GM12878 (cell line): ENCODE measurements around the gene MAIP1. TPM values are rescaled to one million over a fixed set of nuclear protein-coding genes. Genes with fewer than 3 reads are reported as not detected.
A peak's percentile ranks its signal among the peaks of the same experiment; 100 is the strongest.

ENCODE experiments used
- CBX3 ChIP-seq: fragments of 200-600 bp; sonication (generic); IDR thresholded peaks from 2 replicates; pipeline ENCODE4 v1.6.1; 2016; ENCODE audit warnings: low read depth, borderline replicate concordance
- CREM ChIP-seq: IDR thresholded peaks from 2 replicates; pipeline ENCODE4 v1.6.1; 2014; ENCODE audit warnings: antibody characterized with exemption, low read depth
- EZH2 ChIP-seq: IDR thresholded peaks from 2 replicates; pipeline ENCODE4 v1.6.1; 2012; ENCODE audit warnings: low read depth, mild to moderate bottlenecking, control low read depth, inconsistent platforms, low read length, borderline replicate concordance; ENCODE audit not compliant: control insufficient read depth
- HCFC1 ChIP-seq: fragments of 150-350 bp; IDR thresholded peaks from 2 replicates; pipeline ENCODE4 v1.6.1; 2014; ENCODE audit warnings: low read length
- HDAC2 ChIP-seq: fragments of 200-600 bp; sonication (generic); IDR thresholded peaks from 2 replicates; pipeline ENCODE4 v1.6.1; 2017
- NFXL1 ChIP-seq: fragments of 450-650 bp; IDR thresholded peaks from 2 replicates; pipeline ENCODE4 v1.6.1; 2017; ENCODE audit warnings: antibody characterized with exemption, mild to moderate bottlenecking, borderline replicate concordance
- RCOR1 ChIP-seq: conservative IDR thresholded peaks from 2 replicates; pipeline ENCODE4 v1.6.1; 2012; ENCODE audit warnings: low read depth, low read length, improper control_type of control experiment
- SMAD5 ChIP-seq: IDR thresholded peaks from 2 replicates; pipeline ENCODE4 v1.6.1; 2016; ENCODE audit warnings: antibody characterized with exemption, low read depth
- SMARCA5 ChIP-seq: fragments of 450-650 bp; IDR thresholded peaks from 2 replicates; pipeline ENCODE4 v1.6.1; 2017; ENCODE audit warnings: mild to moderate bottlenecking
- SPI1 ChIP-seq: IDR thresholded peaks from 2 replicates; pipeline ENCODE4 v1.6.1; 2011; ENCODE audit warnings: low read depth, mild to moderate bottlenecking, low read length, moderate library complexity, borderline replicate concordance; ENCODE audit not compliant: insufficient read depth
- STAT3 ChIP-seq: IDR thresholded peaks from 2 replicates; pipeline ENCODE4 v1.6.1; 2011; ENCODE audit warnings: low read depth, low read length, improper control_type of control experiment
- SUPT20H ChIP-seq: IDR thresholded peaks from 2 replicates; pipeline ENCODE4 v1.6.1; 2011; ENCODE audit warnings: low read depth, mild to moderate bottlenecking, low read length, moderate library complexity, borderline replicate concordance; ENCODE audit not compliant: control insufficient read depth
- ZNF207 ChIP-seq: fragments of 450-650 bp; IDR thresholded peaks from 2 replicates; pipeline ENCODE4 v1.6.1; 2014; ENCODE audit warnings: antibody characterized with exemption, mild to moderate bottlenecking, borderline replicate concordance
- polyA plus RNA-seq, 11 experiments: library from polyadenylated mRNA; depleted of rRNA in 4 of 11; unstranded in 6 of 11; stranded (reverse) in 5 of 11; fragments of >200 nt; fragmentation: Nextera tagmentation in 4 of 11; fragmentation: Illumina TruSeq in 1 of 11; extraction: Ambion mirVana in 4 of 11; extraction: Trizol in 1 of 11; gene quantifications; 1 replicate in 1 of 11; 2 replicates in 10 of 11; pipeline versions ENCODE4 v1.2.1 to v1.2.3, GENCODE V29; 2011 to 2016; ENCODE audit warnings: inconsistent platforms in 2 of 11, missing spikeins in 2 of 11, low read depth in 1 of 11
- total RNA-seq, 4 experiments: library from RNA; depleted of rRNA in 3 of 4; stranded (reverse); fragments of >200 nt in 3 of 4; fragmentation: Illumina TruSeq in 1 of 4; extraction: Trizol in 1 of 4; gene quantifications; 2 replicates each; pipeline versions ENCODE4 v1.2.1 to v1.2.3, GENCODE V29; 2013 to 2021
- TF ChIP-seq, protein P1 (sequence below): IDR thresholded peaks from 2 replicates; pipeline ENCODE4 v1.6.1; 2011; ENCODE audit warnings: low read depth, mild to moderate bottlenecking, low read length, moderate library complexity, borderline replicate concordance; ENCODE audit errors: extremely low read depth
- TF ChIP-seq, protein P2 (sequence below): fragments of 450-650 bp; IDR thresholded peaks from 2 replicates; pipeline ENCODE4 v1.6.1; 2017; ENCODE audit warnings: mild to moderate bottlenecking, low read depth, inconsistent platforms; ENCODE audit not compliant: poor library complexity, severe bottlenecking

Gene MAIP1
- total and polyA plus RNA-seq, 10 of the 15 experiments (the other 5 are each of a cell fraction or from before 2014, with no cell fraction given), result 5.4 to 41.4 (median 25.4) TPM

DNA sequence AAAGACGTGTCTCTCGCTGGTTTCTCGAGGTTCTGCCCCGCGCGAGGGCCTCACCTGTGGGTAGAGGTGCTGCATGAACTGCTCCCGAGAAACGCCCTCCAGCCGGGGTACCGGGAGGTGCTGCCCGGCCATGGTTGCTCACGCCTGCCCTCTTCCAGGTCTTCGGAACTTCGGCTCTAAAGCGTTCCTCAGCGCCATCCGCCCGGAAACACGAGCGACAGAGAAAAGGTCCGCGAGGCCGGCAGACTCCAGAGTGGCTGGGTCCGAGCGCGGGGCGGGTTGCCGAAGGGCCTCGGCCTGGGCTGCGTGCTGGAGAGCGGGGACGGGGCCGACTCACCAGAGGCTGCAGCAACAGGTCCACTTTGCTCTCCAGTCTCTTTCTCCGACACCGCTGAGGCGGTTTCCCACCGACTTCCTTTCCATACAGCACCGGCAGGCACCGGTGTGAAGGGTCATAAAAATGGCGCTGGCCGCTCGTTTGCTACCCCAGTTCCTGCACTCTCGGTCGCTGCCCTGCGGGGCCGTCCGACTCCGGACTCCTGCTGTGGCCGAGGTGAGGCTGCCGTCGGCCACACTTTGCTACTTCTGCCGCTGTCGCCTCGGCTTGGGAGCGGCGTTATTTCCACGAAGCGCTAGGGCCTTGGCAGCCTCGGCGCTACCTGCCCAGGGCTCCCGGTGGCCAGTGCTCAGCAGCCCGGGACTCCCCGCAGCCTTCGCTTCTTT is at the start of gene MAIP1, which contains the start of gene TYW5 (continued):
- TF ChIP-seq SPI1, result no peak
- TF ChIP-seq CREM, result peak; percentile 74; the same call in 1 of the 2 replicates
- peak; percentile 75 for TF ChIP-seq HCFC1
- no peak for TF ChIP-seq CBX3
- TF ChIP-seq HDAC2, result 0 out of 2 replicates have a peak, but pooled peaks have one; percentile 69
- 0 out of 2 replicates have a peak, but pooled peaks have one; percentile 13 for TF ChIP-seq SMARCA5
- peak; percentile 49; the same call in 1 of the 2 replicates for TF ChIP-seq SMAD5
- TF ChIP-seq NFXL1, result no peak
- no peak for TF ChIP-seq STAT3
- TF ChIP-seq, protein P1, sequence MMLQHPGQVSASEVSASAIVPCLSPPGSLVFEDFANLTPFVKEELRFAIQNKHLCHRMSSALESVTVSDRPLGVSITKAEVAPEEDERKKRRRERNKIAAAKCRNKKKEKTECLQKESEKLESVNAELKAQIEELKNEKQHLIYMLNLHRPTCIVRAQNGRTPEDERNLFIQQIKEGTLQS, result no peak
- TF ChIP-seq RCOR1, result no peak
- TF ChIP-seq SUPT20H, result no peak
- TF ChIP-seq EZH2, result no peak
- TF ChIP-seq, protein P2, sequence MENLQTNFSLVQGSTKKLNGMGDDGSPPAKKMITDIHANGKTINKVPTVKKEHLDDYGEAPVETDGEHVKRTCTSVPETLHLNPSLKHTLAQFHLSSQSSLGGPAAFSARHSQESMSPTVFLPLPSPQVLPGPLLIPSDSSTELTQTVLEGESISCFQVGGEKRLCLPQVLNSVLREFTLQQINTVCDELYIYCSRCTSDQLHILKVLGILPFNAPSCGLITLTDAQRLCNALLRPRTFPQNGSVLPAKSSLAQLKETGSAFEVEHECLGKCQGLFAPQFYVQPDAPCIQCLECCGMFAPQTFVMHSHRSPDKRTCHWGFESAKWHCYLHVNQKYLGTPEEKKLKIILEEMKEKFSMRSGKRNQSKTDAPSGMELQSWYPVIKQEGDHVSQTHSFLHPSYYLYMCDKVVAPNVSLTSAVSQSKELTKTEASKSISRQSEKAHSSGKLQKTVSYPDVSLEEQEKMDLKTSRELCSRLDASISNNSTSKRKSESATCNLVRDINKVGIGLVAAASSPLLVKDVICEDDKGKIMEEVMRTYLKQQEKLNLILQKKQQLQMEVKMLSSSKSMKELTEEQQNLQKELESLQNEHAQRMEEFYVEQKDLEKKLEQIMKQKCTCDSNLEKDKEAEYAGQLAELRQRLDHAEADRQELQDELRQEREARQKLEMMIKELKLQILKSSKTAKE, result no peak
- TF ChIP-seq ZNF207, result peak; percentile 100
- TF ChIP-seq, all 136 proteins: peak for 71
